Lower leg skin (tissue), 3 donors: ENCODE data around the gene NBEA.

ENCODE experiments used
- POLR2A ChIP-seq, 2 donors: fragments of 450-650 bp; IDR thresholded peaks; one replicate each; pipeline ENCODE4 v1.6.1; 2016 to 2017; ENCODE audit warnings: antibody characterized with exemption in 2 of 2, mild to moderate bottlenecking in 1 of 2, moderate library complexity in 1 of 2
- TF ChIP-seq, protein P1 (sequence below), 3 donors: fragments of 450-650 bp; IDR thresholded peaks; one replicate each; pipeline ENCODE4 v1.5.1; 2016; ENCODE audit warnings: antibody characterized with exemption in 3 of 3, mild to moderate bottlenecking in 3 of 3, moderate library complexity in 2 of 3

DNA sequence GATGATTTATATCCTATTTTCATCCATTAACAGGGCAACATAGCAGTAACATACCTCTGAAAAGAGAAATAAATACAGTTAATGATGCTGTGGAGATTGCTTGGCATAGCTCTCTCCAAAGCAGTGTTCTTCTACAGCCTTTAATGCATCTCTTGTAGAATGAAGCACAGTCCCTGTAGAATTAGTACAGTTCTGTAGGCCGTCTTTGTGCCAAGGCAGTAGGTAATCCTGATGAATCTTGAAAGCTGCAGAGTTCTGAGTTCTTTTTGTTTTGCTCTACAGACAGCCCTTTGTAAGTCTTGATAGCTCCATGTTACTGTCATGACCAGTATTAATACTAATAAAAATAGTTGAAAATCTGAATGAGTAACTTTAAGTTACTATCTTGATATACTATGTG, 350.3 kb downstream of the NBEA start:
- TF ChIP-seq, protein P1, sequence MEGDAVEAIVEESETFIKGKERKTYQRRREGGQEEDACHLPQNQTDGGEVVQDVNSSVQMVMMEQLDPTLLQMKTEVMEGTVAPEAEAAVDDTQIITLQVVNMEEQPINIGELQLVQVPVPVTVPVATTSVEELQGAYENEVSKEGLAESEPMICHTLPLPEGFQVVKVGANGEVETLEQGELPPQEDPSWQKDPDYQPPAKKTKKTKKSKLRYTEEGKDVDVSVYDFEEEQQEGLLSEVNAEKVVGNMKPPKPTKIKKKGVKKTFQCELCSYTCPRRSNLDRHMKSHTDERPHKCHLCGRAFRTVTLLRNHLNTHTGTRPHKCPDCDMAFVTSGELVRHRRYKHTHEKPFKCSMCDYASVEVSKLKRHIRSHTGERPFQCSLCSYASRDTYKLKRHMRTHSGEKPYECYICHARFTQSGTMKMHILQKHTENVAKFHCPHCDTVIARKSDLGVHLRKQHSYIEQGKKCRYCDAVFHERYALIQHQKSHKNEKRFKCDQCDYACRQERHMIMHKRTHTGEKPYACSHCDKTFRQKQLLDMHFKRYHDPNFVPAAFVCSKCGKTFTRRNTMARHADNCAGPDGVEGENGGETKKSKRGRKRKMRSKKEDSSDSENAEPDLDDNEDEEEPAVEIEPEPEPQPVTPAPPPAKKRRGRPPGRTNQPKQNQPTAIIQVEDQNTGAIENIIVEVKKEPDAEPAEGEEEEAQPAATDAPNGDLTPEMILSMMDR (IDR thresholded peaks at IDR 0.05) = no peak
- TF ChIP-seq POLR2A (IDR thresholded peaks at IDR 0.05) = no peak
